Liver (tissue), 9 donors: ENCODE results near the gene GRM3. TPM values are rescaled to one million over a fixed set of nuclear protein-coding genes. Genes with fewer than 3 reads are reported as not detected.

Experiments
- DNase-seq: peaks from one replicate; pipeline ENCODE4 v3.0.0-alpha.2; 2017; ENCODE audit warnings: low spot score
- H3K27ac ChIP-seq, 2 donors: one replicate each; pipeline ENCODE4 v1.7.0; 2013; ENCODE audit warnings: inconsistent platforms in 2 of 2, low read length in 2 of 2, control low read depth in 1 of 2, low read depth in 1 of 2, mild to moderate bottlenecking in 1 of 2
- H3K27me3 ChIP-seq, 4 donors: one replicate each; pipeline versions ENCODE4 v1.6.1 to v1.7.0; 2013; ENCODE audit warnings: low read length in 3 of 4, inconsistent platforms in 1 of 4, mild to moderate bottlenecking in 1 of 4, moderate library complexity in 1 of 4; ENCODE audit not compliant: control insufficient read depth in 4 of 4, insufficient read depth in 4 of 4
- H3K36me3 ChIP-seq, 4 donors: one replicate each; pipeline versions ENCODE4 v1.6.1 to v1.7.0; 2013; ENCODE audit warnings: low read length in 3 of 4, mild to moderate bottlenecking in 3 of 4, low read depth in 1 of 4, moderate library complexity in 1 of 4; ENCODE audit not compliant: control insufficient read depth in 4 of 4, insufficient read depth in 3 of 4
- H3K4me1 ChIP-seq, 4 donors: one replicate each; pipeline versions ENCODE4 v1.6.1 to v1.7.0; 2013; ENCODE audit warnings: low read length in 3 of 4, mild to moderate bottlenecking in 3 of 4, moderate library complexity in 1 of 4; ENCODE audit not compliant: control insufficient read depth in 4 of 4, insufficient read depth in 4 of 4
- H3K4me3 ChIP-seq, 3 donors: one replicate each; pipeline versions ENCODE4 v1.6.1 to v1.7.0; 2013; ENCODE audit warnings: low read length in 3 of 3, control low read depth in 1 of 3, low read depth in 1 of 3, mild to moderate bottlenecking in 1 of 3
- H3K9ac ChIP-seq, 2 donors: one replicate each; pipeline ENCODE4 v1.7.0; 2013; ENCODE audit warnings: low read length in 2 of 2, mild to moderate bottlenecking in 2 of 2, moderate library complexity in 2 of 2, control low read depth in 1 of 2, low read depth in 1 of 2
- H3K9me3 ChIP-seq, 4 donors: one replicate each; pipeline versions ENCODE4 v1.6.1 to v1.7.0; 2013; ENCODE audit warnings: low read length in 3 of 4; ENCODE audit not compliant: control insufficient read depth in 4 of 4
- ATF3 ChIP-seq: IDR thresholded peaks from 2 replicates; pipeline ENCODE4 v1.6.1; 2016; ENCODE audit warnings: antibody characterized with exemption
- EGR1 ChIP-seq, 2 donors: IDR thresholded peaks; 2 replicates each; pipeline ENCODE4 v1.6.1; 2016 to 2018; ENCODE audit warnings: antibody characterized with exemption in 2 of 2, low read depth in 2 of 2
- FOXA1 ChIP-seq: IDR thresholded peaks from 2 replicates; pipeline ENCODE4 v1.6.1; 2016; ENCODE audit warnings: antibody characterized with exemption
- FOXA2 ChIP-seq: IDR thresholded peaks from 2 replicates; pipeline ENCODE4 v1.6.1; 2016; ENCODE audit warnings: antibody characterized with exemption
- HNF4A ChIP-seq, 2 donors: conservative IDR thresholded peaks; 2 replicates each; pipeline ENCODE4 v1.6.1; 2016; ENCODE audit warnings: antibody characterized with exemption in 2 of 2, mild to moderate bottlenecking in 2 of 2
- HNF4G ChIP-seq: IDR thresholded peaks from 2 replicates; pipeline ENCODE4 v1.6.1; 2016; ENCODE audit warnings: antibody characterized with exemption
- JUND ChIP-seq, 2 donors: IDR thresholded peaks; 2 replicates each; pipeline ENCODE4 v1.6.1; 2016; ENCODE audit warnings: antibody characterized with exemption in 2 of 2
- RAD21 ChIP-seq, 2 donors: IDR thresholded peaks; 2 replicates each; pipeline ENCODE4 v1.6.1; 2016; ENCODE audit warnings: antibody characterized with exemption in 2 of 2, mild to moderate bottlenecking in 2 of 2
- REST ChIP-seq: IDR thresholded peaks from 2 replicates; pipeline ENCODE4 v1.6.1; 2016; ENCODE audit warnings: antibody characterized with exemption, mild to moderate bottlenecking
- RXRA ChIP-seq, 2 donors: IDR thresholded peaks; 2 replicates each; pipeline ENCODE4 v1.6.1; 2017 to 2018; ENCODE audit warnings: antibody characterized with exemption in 2 of 2, mild to moderate bottlenecking in 1 of 2
- SP1 ChIP-seq: IDR thresholded peaks from 2 replicates; pipeline ENCODE4 v1.6.1; 2018; ENCODE audit warnings: antibody characterized with exemption, mild to moderate bottlenecking
- TAF1 ChIP-seq: conservative IDR thresholded peaks from 2 replicates; pipeline ENCODE4 v1.6.1; 2016; ENCODE audit warnings: antibody characterized with exemption, mild to moderate bottlenecking
- YY1 ChIP-seq: IDR thresholded peaks from 2 replicates; pipeline ENCODE4 v1.6.1; 2016; ENCODE audit warnings: antibody characterized with exemption, mild to moderate bottlenecking
- ZBTB33 ChIP-seq: IDR thresholded peaks from 2 replicates; pipeline ENCODE4 v1.6.1; 2016; ENCODE audit warnings: antibody characterized with exemption
- WGBS: extraction: QIAGEN DNeasy Blood & Tissue Kit; methylation state at CpG from one replicate; pipeline ENCODE4 v1.1.7; 2013; 5-methylcytosine and 5-hydroxymethylcytosine counted together
- polyA plus RNA-seq, 2 donors: library from polyadenylated mRNA; stranded (reverse) in 1 of 2; unstranded in 1 of 2; fragments of 200-250 nt in 1 of 2; fragments of >200 nt in 1 of 2; fragmentation: Nextera tagmentation in 1 of 2; extraction: Ambion mirVana in 1 of 2; gene quantifications; one replicate each; pipeline versions ENCODE4 v1.2.1 to v1.2.3, GENCODE V29; 2013 to 2015
- total RNA-seq, 2 donors: library from RNA; depleted of rRNA; stranded (reverse); fragments of >200 nt; gene quantifications; one replicate each; pipeline ENCODE4 v1.2.3, GENCODE V29; 2014
- donor health status: healthy.
- donor health status: healthy.
- donor health status: healthy.
- donor health status: healthy.
- donor health status: healthy.

Gene GRM3
- total and polyA plus RNA-seq, 4 donors, result 0.08 to 0.09 TPM; not detected in 2

GRCh38 chr7:86844608-86845007 lies 200.9 kb downstream of the GRM3 start:
- 95% methylated on average over 3 of the region's 3 CpGs for WGBS
- DNase-seq, result no peak
- no peaks in the 10 kb centered on the region for H3K9me3 ChIP-seq
- TF ChIP-seq HNF4A (conservative IDR thresholded peaks at IDR 0.05) (no peak), JUND (IDR thresholded peaks at IDR 0.05) (no peak), FOXA1 (no peak), HNF4G (no peak), FOXA2 (no peak)
- H3K27me3 ChIP-seq, result no peaks in the 10 kb centered on the region
- no peak overlapping the region for H3K9ac ChIP-seq
- H3K27ac ChIP-seq, result no peak overlapping the region
- no peaks in the 10 kb centered on the region for H3K36me3 ChIP-seq
- H3K4me1 ChIP-seq, result peaks cover 0 to 12% (median 0%) of the 10 kb centered on the region in 4 donors
- H3K4me3 ChIP-seq, result no peak overlapping the region

- no peak overlapping the region for H3K9ac ChIP-seq
- H3K4me3 ChIP-seq, result no peak overlapping the region
- H3K27ac ChIP-seq, result peak overlapping the region; percentile 33 to 56
- H3K4me1 ChIP-seq, result peaks cover 0 to 12% (median 0%) of the 10 kb centered on the region in 4 donors
- H3K9me3 ChIP-seq, result no peaks in the 10 kb centered on the region
- no peaks in the 10 kb centered on the region for H3K27me3 ChIP-seq
- no peaks in the 10 kb centered on the region for H3K36me3 ChIP-seq
- TF ChIP-seq YY1 (peak; percentile 40), RAD21 (IDR thresholded peaks at IDR 0.05) (peak in 1 of 2 donors; percentile 16), RXRA (IDR thresholded peaks at IDR 0.05) (peak; percentile 70 to 71), ZBTB33 (peak; percentile 37), FOXA1 (peak; percentile 93), SP1 (peak; percentile 88), FOXA2 (peak; percentile 90), TAF1 (no peak), ATF3 (peak; percentile 74), REST (no peak), EGR1 (IDR thresholded peaks at IDR 0.05; ENCODE audit: low read depth in 2 of 2) (no peak), JUND (IDR thresholded peaks at IDR 0.05) (peak; percentile 91 to 93), HNF4G (peak; percentile 30), HNF4A (conservative IDR thresholded peaks at IDR 0.05) (peak; percentile 84)
- no peak for DNase-seq
- 15% methylated on average over 3 of the region's 3 CpGs for WGBS
These were observed 202.9 kb downstream of the GRM3 start for GRCh38 chr7:86846494-86847190.
